Activated CD8-positive, alpha-beta memory T cell treated with anti-CD3 and anti-CD28 coated beads, Interleukin-2, amount 50 U/mL, for 4 hours (primary cell): ENCODE measurements around the gene PTPRD.

Experiments used
- DNase-seq: peaks from one replicate; pipeline ENCODE4 v3.0.0-alpha.2; 2020

The PTPRD gene

DNA sequence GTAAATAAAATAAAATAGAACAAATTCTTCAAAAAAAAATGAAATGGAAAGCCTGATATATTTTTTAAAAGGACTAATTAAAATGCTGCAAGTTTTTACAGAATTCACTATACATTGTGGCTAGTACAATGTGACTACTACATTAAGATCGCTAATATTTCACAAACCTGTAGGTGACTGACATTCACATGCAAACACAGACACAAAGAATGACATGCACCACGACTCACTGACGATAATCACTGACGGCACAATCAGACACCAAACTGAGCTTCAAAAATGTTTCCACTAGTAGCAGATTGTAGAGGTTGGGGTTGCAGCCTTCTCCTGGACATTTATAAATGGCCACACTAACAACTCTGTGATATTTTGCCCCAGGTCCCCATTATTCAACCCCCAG is 2175.5 kb downstream of the PTPRD start:
- DNase-seq: no peak

DNA sequence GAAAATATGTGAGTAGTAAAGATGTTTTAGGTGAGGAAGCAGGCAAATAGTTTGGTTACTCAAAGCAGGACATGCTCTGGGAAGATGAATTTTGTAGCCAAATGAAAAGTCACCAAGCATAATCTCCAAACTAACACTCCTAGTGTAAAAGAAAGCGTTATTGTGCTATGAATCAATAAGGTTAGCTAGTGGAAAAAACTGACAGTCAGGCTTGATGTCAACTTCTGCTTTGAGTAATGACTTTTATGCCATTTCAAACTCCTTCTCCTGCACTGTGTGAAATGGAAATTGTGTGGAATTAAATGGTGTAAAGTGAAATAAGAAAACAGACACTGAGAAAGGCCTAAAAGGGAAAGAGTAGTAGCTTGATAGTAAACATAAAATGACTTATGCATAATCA is 2176.0 kb downstream of the PTPRD start:
- no peak for DNase-seq

DNA sequence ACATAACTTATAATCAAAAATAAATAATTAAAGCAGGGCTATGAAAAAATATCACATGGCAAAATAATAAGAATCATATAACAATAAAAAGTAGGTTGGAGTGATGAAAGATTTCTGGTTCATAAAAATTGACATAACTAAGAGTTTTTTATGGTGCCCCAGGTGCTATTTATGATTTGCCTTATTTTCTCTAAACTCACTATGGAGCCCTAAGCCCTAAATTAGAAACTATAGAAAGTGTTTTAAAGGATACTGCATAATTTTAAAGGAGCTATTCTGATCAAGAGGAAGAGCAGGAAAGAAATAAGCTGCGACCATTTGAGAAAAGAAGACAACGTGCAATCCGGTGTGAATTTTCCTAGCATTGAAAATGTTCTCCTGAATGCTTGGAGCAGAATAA is 2178.2 kb downstream of the PTPRD start:
- no peak for DNase-seq

DNA sequence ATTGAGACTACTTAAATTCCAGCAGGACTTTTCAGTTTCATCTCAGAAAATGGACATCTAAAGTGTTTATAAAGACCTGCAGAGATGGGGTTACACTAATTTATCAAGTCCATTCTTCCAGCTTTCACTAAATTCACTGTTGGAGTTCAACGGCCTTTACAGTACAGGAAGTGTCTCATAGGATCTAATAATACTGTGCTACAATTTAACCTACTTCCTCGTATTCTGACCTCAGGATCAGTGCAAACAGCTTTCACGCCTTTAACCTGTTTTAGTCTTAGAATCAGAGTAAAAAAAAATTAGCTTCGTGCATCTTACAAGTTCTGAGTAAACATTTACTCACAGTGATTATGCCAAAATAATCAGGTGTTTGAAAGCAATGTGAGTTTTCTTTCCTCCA is 2180.6 kb downstream of the PTPRD start:
- DNase-seq: no peak

DNA sequence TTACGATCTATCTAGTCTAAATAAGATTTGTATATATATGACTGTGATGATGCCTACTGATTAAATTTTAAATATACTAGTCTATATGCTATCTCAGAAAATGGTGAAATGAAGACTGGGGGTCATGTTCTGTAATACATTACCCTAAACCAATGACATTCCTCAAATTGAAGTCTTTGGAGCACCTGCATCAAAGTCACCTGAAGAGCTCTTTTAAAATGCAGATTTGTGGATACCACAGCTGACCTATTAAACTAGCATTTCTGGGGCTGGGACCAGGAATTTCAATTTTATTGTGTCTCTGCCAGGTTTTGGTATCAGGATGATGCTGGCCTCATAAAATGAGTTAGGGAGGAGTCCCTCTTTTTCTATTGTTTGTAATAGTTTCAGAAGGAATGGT is 2181.3 kb downstream of the PTPRD start:
- DNase-seq: no peak

DNA sequence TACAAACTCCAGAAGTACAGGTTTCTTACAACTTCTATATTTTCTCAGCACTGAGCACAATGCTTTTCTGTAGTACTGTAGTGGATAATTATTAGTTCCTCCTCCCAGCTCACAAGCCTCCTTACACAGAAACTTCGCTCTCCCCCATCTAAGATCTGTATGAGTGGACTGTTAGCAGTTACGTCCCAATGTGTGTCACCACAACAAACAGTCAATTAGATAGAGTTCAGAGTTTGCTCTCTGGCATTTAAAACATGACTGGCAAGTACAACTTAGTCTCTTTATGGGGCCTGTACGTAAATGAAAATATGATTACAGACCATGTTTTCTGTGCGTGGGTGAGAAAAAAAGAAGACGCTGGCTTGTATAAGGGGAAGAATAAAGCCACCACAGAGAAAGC is 2181.9 kb downstream of the PTPRD start:
- no peak for DNase-seq

DNA sequence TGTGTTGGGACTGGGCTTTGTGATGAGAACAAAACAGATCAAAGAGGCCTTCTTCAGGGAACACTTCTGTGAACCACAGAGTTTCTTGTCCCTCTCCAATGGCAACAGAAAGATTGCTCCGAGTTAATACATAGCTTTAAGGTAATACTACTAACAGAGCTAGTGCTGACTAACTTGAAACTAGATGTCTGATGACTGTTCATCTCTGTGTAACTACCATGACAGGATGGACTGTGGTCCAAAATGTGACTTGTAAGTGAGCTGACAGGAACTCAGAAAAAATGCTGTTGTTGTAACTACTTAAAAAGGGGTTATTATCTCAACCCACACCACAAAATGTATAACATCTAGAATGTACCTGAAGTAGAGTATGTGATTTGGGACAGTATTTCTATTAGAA is 2183.0 kb downstream of the PTPRD start:
- DNase-seq: no peak

DNA sequence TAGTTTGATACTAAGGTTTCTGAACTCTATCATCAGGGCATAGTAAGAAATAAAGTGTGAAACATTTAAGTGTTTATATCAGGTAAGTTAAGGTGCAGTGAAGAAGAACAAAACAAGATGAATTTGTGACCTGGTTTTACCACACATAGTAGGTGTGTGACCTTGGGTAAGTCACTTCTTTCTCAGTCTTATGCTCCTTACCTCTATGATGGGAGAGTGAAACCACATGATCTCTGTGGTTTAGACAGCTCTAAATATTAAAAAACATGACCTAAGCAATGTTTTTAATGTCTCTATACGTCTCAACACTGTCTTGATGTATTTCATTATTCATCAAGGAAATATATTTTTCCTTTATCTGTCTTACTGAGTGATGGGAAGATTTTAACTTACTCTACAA is 2183.6 kb downstream of the PTPRD start:
- DNase-seq: no peak

DNA sequence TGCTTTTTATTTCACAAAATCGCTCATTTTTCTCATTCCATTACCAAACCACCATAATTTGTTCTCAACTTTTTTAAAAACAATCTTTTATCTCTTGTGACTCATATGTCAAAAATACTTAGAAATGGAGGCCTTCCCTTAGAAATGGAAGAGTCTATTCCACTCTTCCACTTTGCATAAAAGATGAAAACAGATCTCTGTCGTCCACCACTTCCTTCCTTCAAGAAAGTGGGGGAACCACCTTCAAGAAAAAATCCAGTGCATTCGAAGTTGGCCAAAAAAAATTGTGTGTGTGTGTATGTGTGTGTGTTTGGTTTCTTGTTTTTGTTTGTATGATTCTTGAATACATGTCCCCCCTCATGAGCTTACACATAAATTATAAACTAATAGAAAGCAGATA is 2184.4 kb downstream of the PTPRD start:
- no peak for DNase-seq

DNA sequence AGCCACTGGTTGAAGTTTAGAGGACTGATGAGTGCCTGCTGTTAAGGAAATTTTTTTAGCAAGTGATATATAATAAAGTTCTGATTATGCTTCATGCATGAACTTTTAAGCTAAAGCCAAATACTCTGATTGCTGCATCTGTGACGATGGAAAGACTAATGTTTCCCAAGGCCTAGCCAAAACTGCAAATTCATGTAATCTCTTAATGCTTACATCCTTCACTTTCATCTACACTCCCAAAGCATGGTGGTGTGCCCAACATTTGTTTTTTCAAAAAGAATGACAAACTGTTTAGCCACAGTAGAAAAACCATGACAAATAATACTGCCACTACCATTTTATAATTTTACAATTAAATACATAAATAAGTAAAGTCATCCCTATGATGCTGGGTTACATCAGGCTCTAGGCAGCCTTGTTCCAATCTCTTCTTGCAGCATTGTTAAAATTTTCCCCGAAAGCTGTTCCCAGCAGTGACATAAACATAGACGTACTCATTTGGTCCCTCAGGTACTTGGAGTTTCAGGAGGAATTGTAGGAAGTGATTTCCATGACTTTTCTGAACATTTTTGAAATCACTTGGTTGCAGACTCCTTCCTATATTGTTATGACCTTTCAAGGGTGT is 2187.9 kb downstream of the PTPRD start:
- no peak for DNase-seq

DNA sequence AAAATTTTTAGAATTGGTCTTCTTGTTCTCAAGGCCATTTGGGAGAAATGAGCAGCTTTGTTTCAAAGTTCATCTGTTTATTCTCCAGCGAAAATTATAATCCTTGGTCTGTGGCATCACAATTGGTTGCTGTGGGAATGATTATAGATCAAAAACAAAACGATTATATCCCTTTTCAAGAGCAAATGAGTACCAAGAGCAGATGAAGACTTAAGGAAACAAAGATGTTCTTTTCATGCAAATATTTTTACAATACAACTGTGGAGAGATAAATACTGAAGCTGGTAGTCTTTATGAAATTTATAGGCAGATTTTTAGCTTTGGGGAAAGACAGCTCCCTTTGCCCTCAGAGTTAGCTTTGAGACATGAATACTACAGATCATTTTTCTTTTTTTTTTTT is 2192.4 kb downstream of the PTPRD start:
- no peak for DNase-seq

DNA sequence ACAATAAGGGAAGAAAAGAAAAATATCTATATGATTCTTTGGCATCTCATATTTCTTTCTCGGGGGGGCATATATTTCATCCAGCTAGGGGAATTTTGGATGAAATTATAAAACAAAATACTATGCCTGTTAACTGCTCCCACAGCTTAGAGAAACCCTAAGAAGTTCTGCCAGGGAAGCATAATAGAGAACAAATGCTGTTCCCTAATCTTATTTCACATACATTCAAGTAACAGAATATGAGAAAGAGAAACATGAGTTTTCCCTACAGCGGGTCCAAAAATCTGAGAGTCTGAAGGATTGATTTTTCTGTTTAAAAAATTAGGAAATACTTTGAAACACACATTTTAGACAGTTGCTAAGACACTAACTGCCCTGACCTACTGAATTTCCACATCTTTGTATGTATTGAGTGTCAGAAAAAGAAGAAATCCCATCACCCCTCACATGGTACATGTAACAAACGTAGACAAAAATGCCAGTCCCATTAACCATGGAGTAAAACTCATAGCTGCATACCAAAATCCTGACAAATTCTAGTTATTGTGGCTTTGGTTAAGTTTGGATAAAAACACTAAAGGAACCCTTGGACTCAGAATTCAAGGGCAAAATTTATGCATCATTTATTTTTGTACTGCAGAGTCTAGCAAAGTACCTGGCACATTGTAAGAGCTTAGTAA is 2193.1 kb downstream of the PTPRD start:
- no peak for DNase-seq

DNA sequence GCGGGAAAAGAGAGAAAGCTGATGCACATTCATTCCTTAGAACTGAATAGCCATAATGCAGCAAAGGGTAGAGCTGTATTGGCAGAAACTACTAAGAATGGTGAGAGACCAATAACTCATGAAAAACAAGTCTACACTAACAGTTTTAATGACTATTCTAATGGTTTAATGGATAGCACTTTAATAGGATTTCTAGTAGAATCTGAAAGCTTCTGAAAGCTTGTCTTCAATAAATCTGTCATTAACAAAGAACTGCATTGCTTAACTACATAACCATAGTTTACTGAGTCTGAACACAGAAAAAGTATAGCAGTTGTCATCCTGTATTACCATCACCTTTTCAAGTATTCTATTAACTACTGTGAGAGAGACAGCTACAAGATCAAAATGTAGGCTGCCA is 2195.5 kb downstream of the PTPRD start:
- no peak for DNase-seq

DNA sequence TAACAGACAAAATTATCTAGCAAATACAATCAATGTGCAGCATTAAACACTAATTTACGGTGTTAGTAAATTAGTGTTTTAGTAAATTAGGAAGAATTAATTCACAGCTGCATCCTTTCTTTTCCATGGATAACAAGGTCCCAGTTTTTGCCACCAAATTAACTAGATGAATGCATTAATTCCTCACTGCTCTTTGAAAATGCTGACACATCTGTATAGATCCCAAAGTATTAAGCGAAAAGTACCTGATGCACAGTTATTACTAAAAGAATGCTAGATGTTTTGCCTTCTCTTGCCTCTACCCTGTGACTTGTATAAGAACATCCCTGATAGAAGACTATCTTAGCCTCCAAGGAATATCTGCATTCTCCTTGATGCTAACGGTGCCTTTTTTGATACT is 2200.5 kb downstream of the PTPRD start:
- no peak for DNase-seq

DNA sequence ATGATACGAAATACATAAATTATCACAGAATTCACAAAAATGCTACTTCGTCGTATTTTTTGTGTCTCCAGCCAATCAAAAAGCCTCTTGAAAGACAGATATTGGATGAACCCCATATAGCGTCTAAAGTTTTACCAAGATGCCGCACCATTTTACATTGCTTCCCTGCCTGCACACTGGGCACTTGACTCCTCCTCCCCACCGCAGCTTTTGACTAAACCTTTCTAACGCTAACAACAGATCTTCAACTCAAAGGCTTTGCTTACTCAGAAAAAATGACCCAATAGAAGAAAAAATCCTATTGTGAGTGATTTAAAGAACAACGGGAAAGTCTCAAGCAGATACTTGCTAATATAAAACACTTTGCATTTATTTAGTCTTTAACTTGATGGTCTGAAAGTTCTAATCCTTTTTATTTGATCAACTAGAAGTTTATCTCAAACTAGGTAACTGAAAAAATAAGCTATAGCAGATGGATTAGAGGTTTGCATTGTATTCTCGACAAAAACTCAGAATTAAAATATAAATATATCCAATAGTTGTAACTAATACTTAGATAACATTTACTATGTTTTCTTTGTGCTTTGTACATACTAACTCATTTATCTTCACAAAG is 2204.1 kb downstream of the PTPRD start:
- DNase-seq: no peak

DNA sequence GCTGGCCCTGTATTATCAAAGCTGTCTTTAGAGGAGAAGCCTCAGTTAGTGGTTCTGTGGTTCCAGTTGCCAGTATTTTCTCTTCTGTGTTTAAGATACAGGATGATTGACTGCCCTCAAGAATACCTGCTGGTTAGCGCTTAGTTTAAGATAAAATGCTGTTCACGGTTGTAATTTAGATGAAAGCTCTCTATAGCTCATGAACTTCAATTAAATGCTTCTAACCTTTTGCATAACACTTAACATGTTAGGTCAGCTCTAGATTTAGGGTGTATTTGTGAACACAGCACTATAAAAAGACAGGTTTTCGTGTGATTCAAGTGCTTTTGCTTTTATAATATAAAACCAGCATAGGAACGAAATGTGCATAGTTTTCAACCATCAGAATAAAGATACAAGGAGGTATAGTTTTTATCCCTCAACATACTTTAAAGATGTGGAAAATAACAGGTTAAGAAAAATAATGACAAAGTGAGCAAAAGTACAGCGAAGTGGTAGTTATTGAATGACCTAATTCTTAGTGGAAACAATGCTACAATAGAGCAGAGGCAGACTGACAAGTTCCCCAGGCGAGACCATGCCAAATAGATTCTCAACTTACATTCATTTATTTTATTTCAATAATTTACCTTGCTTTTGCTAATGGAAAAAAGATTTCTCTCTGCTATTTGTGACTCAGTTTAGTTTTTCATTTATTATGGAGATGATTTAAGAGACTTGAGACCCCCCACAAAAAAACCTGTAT is 2210.7 kb downstream of the PTPRD start:
- no peak for DNase-seq

DNA sequence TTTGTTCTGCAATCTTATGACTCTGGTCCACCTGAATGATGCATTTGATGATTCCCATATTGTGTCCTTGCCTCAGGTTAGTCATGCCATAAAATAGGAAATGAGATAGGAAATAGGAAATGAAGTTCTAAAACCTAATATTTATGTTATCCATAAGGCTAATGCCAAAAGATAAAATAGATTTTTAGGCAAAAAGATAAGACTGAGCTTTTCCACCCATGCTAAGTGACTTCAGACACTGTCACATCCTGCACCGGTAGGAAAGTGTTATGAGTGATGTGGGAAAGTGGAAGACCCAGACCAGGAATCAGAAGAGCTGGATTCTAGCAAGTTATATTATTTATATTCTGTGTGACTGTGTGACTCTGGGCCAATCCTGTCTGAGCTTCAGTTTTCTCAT is 2212.4 kb downstream of the PTPRD start:
- no peak for DNase-seq

DNA sequence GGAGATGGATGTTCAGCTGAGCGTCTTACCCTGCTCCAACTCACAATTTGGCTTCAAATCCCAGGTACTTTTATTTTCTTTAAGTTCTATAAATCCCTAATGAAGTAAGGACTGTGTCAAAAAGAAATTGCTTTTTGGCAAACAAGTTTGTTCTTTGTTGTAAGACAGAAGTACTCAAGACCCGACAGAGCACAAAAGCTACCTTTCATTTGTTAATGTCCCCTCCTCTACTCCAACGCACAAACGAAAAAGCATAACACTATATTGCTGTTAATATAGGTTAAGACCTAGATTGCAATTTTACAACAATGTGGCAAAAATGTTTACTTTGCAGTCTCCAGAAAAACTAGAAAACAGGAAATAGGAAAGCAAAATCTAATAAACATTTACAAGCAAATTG is 2217.8 kb downstream of the PTPRD start:
- DNase-seq: no peak

DNA sequence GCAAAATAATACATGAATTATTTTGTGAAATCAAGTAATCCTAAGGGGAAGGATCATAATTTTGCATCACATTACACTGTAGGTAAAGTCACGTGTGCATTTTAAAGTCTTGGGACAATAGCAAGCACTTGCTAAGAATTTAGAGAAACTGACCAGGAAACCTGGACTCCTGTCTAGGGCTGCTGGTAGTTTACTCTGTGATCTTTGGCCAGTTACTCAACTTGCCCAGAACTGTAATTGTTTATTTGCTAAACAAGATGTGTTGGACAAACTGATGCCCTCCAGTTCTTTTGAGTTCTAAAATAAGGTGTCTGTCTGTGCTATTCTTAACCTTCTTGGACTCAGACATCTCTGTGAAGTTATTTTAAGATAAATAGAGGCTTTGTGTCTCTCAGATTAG is 2218.5 kb downstream of the PTPRD start:
- no peak for DNase-seq

DNA sequence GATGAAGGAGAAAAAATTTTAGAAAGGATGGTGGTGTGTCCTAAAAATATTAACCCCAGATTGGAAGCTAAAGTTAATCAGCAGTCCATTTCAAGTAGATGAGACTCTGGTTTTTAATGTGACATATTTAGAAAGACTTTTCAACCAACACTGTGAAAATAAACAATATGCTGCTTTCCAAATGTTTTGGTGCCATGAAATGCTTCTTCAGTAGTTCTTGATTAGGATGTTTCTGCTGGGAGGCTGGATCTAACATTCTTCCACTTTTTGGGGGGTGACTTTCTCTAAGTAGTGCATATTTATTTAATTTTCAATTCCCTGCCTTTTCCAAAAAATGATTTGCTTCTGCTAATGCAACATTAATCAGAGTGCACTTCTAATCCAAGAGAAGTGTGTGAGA is 2219.9 kb downstream of the PTPRD start:
- DNase-seq: no peak

DNA sequence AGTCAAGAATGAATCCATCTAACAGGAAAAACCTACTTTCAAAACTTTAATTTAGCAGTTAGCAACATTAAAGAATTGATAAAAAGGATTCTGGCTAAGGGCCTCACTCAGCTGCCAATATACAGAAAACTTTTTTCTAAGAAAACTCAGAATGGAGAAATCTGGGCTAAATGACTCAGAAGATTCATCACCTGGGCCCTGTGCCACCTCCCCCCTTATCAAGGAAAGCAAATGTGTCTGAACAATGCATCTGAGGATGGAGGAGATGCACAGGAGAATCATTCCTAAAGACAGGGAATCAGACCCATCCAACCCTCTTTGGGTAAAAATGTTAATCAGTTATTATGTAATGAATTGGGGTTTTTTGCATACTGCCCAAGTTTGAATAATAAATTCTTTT is 2221.2 kb downstream of the PTPRD start:
- DNase-seq: no peak

DNA sequence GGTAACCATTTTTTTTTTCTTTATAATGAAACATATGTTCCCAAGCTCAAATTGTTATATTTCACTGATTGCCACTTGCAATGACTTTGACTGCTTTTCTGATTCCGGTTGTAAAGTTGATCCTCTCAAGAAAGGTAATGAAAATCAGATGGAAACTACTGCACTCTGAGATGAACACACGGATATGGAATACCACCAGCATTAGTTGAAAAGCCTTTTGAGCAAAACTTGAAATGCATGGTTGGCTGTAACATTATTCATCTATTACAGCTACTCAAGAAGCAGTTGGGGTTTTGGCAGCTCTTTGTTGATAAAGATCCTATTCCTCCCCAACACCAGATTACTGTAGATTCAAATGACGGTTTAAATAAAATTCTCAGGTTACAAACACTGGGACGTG is 2221.7 kb downstream of the PTPRD start:
- DNase-seq: no peak

DNA sequence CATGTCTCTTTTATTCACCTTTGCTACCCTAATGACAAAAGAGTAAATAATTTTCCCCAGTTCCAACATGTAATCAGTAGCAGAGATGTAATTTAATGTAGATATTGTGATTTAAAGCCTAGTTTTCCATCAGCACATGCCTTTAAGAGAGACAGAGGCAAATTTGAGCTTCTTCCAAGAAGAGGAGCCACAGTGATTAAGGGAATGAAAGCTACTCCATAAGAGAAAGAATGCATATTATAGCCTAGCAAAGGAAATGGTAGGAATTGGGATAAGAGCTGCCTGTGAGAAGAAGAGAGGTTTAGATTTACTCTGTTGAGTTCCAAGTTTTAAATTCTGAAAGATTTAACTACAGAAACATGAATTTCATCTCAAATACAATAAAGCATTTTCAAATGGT is 2222.2 kb downstream of the PTPRD start:
- DNase-seq: no peak

DNA sequence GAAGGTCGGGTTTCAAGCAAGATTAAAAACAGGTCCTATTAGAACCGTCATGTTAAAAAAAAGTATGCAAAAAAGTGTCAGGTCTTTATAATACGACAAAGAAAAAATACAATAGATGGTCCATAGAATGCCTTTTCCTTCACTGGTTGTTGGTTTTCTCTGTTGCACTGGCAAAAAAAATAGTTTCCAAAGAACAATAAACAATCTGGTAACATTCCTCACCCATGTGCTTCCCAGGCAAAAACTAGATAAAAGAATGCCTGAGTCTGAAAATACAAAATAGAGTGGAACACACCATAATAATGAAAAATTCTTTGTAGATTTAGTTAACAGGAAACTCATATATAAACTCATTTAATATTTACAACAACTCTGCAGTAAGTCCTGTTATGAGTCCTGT is 2223.3 kb downstream of the PTPRD start:
- no peak for DNase-seq
